ENCODE measurements around the gene AIM2. TPM values are rescaled to one million over a fixed set of nuclear protein-coding genes. Genes with fewer than 3 reads are reported as not detected.
A peak's percentile ranks its signal among the peaks of the same experiment; 100 is the strongest.

The AIM2 gene
- total and polyA plus RNA-seq, 11 donors, result 0.04 to 2.4 (median 0.44) TPM; not detected in 4

DNA sequence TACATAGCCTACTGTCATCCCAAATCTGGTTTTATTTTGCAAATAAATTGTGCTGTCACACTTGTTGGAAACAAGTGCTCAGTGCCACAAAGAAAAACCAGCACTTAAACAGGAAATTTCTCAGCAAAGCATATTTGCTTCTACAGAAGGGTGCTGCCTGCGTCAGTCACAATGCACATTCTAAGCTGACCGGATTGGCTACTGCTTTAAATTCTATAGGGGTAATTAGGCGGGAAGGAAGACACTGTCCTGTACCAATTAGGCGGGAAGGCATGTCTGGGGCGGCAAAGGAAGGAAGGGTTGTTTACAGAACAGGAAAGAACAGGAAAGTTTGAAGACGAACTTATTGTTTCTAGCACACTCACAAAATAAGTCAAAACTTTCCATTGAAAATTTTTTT is 64.1 kb downstream of the AIM2 start:
- Histone ChIP-seq H3K27me3 (no peaks in the 10 kb centered on the region), H3K4me3 (peak overlapping the region; percentile 0 to 82 (median 60)), H3K4me1 (peaks cover 0 to 68% (median 29%) of the 10 kb centered on the region in 12 donors), H3K27ac (peak overlapping the region; percentile 2 to 99 (median 83)), H3K9me3 (no peaks in the 10 kb centered on the region), H3K36me3 (peaks cover 0 to 32% (median 26%) of the 10 kb centered on the region in 9 donors)
- 34 to 48% (median 46%) methylated on average over 6 of the region's 6 CpGs for WGBS, 4 donors
- ATAC-seq (peak in 2 of 4 donors; percentile 23 to 28), DNase-seq (peak in 1 of 5 donors; percentile 34)
- TF ChIP-seq, protein P1, sequence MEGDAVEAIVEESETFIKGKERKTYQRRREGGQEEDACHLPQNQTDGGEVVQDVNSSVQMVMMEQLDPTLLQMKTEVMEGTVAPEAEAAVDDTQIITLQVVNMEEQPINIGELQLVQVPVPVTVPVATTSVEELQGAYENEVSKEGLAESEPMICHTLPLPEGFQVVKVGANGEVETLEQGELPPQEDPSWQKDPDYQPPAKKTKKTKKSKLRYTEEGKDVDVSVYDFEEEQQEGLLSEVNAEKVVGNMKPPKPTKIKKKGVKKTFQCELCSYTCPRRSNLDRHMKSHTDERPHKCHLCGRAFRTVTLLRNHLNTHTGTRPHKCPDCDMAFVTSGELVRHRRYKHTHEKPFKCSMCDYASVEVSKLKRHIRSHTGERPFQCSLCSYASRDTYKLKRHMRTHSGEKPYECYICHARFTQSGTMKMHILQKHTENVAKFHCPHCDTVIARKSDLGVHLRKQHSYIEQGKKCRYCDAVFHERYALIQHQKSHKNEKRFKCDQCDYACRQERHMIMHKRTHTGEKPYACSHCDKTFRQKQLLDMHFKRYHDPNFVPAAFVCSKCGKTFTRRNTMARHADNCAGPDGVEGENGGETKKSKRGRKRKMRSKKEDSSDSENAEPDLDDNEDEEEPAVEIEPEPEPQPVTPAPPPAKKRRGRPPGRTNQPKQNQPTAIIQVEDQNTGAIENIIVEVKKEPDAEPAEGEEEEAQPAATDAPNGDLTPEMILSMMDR (IDR thresholded peaks at IDR 0.05), result no peak
- peak in 1 of 2 donors; percentile 21 for TF ChIP-seq POLR2A (IDR thresholded peaks at IDR 0.05)
- intact Hi-C loops (cut with DNase I), result loop anchor here in 3 of 10 donors (5.0 to 10.0 kb wide), 3 partner anchors 52 to 912 kb away; partner anchors contain the start of gene TAGLN2 (in 1 of the 3)

Other genes starting within 250 kb of the AIM2 start
- gene MNDA, start 245.4 kb downstream of the AIM2 start, total RNA-seq, result 10 to 100 TPM in 2 of 9 donors, 1 to 10 TPM in 7; 1.6 to 38.0 (median 3.3) TPM
- 1 to 10 TPM; 1.1 to 1.8 TPM for gene MNDA, start 245.4 kb downstream of the AIM2 start, polyA plus RNA-seq
- 1 to 10 TPM in 2 of 9 donors, under 1 TPM in 2, not detected in 5; 0.23 to 3.1 (median 0.73) TPM for gene PYHIN1, start 145.2 kb downstream of the AIM2 start, total RNA-seq
- under 1 TPM; 0.07 to 0.15 TPM for gene PYHIN1, start 145.2 kb downstream of the AIM2 start, polyA plus RNA-seq
- gene IFI16, start 66.9 kb downstream of the AIM2 start, total RNA-seq, result 100 to 1,000 TPM in 1 of 9 donors, 10 to 100 TPM in 8; 19.1 to 125 (median 23.7) TPM
- gene IFI16, start 66.9 kb downstream of the AIM2 start, polyA plus RNA-seq, result 10 to 100 TPM; 25.5 to 27.1 TPM
- 10 to 100 TPM in 1 of 9 donors, 1 to 10 TPM in 7, under 1 TPM in 1; 0.93 to 14.3 (median 2.6) TPM for gene CADM3, start 94.8 kb upstream of the AIM2 start, total RNA-seq
- 1 to 10 TPM; 1.7 to 2.1 TPM for gene CADM3, start 94.8 kb upstream of the AIM2 start, polyA plus RNA-seq
- 10 to 100 TPM in 7 of 9 donors, 1 to 10 TPM in 2; 7.5 to 56.0 (median 19.1) TPM for gene ACKR1, start 128.1 kb upstream of the AIM2 start, total RNA-seq
- gene ACKR1, start 128.1 kb upstream of the AIM2 start, polyA plus RNA-seq, result 10 to 100 TPM; 12.1 to 20.3 TPM
- 1 to 10 TPM in 3 of 9 donors, under 1 TPM in 3, not detected in 3; 0.44 to 2.4 (median 1.1) TPM for gene FCER1A, start 225.6 kb upstream of the AIM2 start, total RNA-seq
- gene FCER1A, start 225.6 kb upstream of the AIM2 start, polyA plus RNA-seq, result under 1 TPM in 1 of 2 donors, not detected in 1; 0.15 TPM